Natural killer cell (primary cell): ENCODE results near the gene ATP5F1D. TPM values are rescaled to one million over a fixed set of nuclear protein-coding genes. Genes with fewer than 3 reads are reported as not detected.

Experiments
- ATAC-seq, 3 donors: fragments of 150-1000 bp in 2 of 3; fragments of 200-7000 bp in 1 of 3; cut with Tn5 transposase; 1 replicate in 1 of 3; 2 replicates in 2 of 3; pipeline ENCODE4 v1.10.0; 2021; ENCODE audit warnings: mild to moderate bottlenecking in 2 of 3, moderate library complexity in 2 of 3
- DNase-seq, 2 donors: peaks; one replicate each; pipeline versions ENCODE4 v3.0.0 to v3.0.0-alpha.2; 2013 to 2021; ENCODE audit warnings: mixed read lengths in 1 of 2
- H3K27ac ChIP-seq: one replicate; pipeline ENCODE4 v1.5.1; 2013; ENCODE audit warnings: mild to moderate bottlenecking, low read length
- H3K27me3 ChIP-seq: one replicate; pipeline ENCODE4 v1.6.1; 2013; ENCODE audit warnings: low read length; ENCODE audit not compliant: control insufficient read depth, insufficient read depth
- H3K36me3 ChIP-seq: one replicate; pipeline ENCODE4 v1.6.1; 2013; ENCODE audit warnings: low read length; ENCODE audit not compliant: control insufficient read depth, insufficient read depth
- H3K4me1 ChIP-seq: one replicate; pipeline ENCODE4 v1.6.1; 2013; ENCODE audit warnings: low read length; ENCODE audit not compliant: control insufficient read depth, insufficient read depth
- H3K4me3 ChIP-seq: one replicate; pipeline ENCODE4 v1.5.1; 2013; ENCODE audit warnings: low read length
- H3K9me3 ChIP-seq: one replicate; pipeline ENCODE4 v1.6.1; 2013; ENCODE audit warnings: low read length; ENCODE audit not compliant: control insufficient read depth, insufficient read depth
- H3K27ac Mint-ChIP-seq, 2 donors: one replicate each; pipeline ENCODE4 v1.8.0; 2022; ENCODE audit warnings: mild to moderate bottlenecking in 2 of 2, mixed read lengths in 2 of 2, moderate library complexity in 1 of 2
- H3K27me3 Mint-ChIP-seq, 2 donors: one replicate each; pipeline ENCODE4 v1.8.0; 2022; ENCODE audit warnings: low read depth in 2 of 2, mixed read lengths in 2 of 2
- H3K36me3 Mint-ChIP-seq: one replicate; pipeline ENCODE4 v1.8.0; 2022; ENCODE audit warnings: mixed read lengths
- H3K4me1 Mint-ChIP-seq, 2 donors: one replicate each; pipeline ENCODE4 v1.8.0; 2022; ENCODE audit warnings: mixed read lengths in 2 of 2
- H3K4me3 Mint-ChIP-seq: one replicate; pipeline ENCODE4 v1.8.0; 2022; ENCODE audit warnings: mild to moderate bottlenecking, moderate library complexity, mixed read lengths
- H3K9me3 Mint-ChIP-seq, 2 donors: one replicate each; pipeline ENCODE4 v1.8.0; 2022; ENCODE audit warnings: mixed read lengths in 2 of 2
- CTCF ChIP-seq: fragments of 200-600 bp; IDR thresholded peaks from one replicate; pipeline ENCODE4 v1.8.0; 2022; ENCODE audit warnings: antibody characterized with exemption
- WGBS: methylation state at CpG from one replicate; pipeline ENCODE4 v1.1.7; 2013; ENCODE audit warnings: missing lambda C conversion rate; ENCODE audit not compliant: insufficient coverage; 5-methylcytosine and 5-hydroxymethylcytosine counted together
- intact Hi-C: fragments of 100-400 bp; cut with micrococcal nuclease; formaldehyde crosslinking; loops from one replicate; pipeline ENCODE4 v1.14.2; 2022
- total RNA-seq, 4 donors: library from RNA; stranded (reverse); fragments of 120-200 nt in 1 of 4; gene quantifications; one replicate each; pipeline versions ENCODE4 v1.2.3 to v1.2.4, GENCODE V29; 2013 to 2022

ATP5F1D gene
- total RNA-seq, 3 donors from 2014 or later (not counting 1 experiment from before 2014, with no cell fraction given): 88.6 to 119 (median 104) TPM

DNA sequence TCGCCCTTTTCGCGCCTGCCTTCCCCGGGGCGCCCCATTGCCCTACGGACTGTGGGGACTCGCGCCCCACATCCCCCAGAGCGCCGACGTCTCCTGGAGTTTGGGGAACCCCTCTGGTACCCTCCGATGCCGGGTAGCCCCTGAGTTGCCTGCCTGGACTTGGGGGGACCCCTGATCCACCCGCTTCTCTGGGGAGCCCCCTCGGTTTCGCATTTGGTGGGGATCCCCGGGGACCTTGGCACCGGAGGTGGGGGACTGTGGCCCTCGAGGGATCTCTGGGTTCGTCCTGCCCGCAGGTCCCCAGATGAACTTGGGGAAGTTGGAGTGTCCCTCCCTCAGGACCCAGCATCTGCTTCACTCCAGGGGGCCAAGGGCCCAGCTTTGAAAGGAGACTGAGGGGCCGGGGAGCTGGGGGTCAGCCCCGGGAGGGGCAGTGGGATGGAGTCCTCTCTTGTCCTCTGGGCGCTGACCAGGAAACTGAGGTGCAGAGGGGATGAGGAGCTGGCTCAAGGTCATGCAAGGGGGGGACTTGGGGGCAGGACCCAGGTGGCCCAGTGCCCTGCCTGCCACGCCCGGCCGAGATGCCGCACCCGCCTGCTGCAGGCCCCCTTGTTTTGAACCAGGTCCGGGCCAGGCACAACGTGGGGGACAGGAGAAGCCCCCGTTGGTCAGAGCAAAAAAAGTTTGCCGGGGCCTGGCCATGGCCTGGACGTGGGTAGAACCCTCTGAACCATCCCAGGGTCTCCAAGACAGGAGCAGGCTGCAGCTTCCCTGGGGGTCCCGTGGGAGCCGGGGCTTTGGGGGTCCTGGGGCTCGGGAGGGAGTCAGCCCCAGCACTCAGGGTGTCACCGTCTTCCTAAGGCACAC, 45.2 kb downstream of the ATP5F1D start:
- intact Hi-C loops: no loop called here
- no peak overlapping the region for H3K27ac ChIP-seq
- DNase-seq (no peak), ATAC-seq (no peak)
- peaks cover 0 to 11% of the 10 kb centered on the region in 2 donors for H3K4me1 Mint-ChIP-seq
- peak overlapping the region; percentile 64 for H3K4me3 Mint-ChIP-seq
- H3K9me3 ChIP-seq: no peaks in the 10 kb centered on the region
- peaks cover 12 to 27% of the 10 kb centered on the region in 2 donors for H3K27me3 Mint-ChIP-seq
- no peaks in the 10 kb centered on the region for H3K36me3 Mint-ChIP-seq
- no peak for TF ChIP-seq CTCF
- WGBS: 44% methylated on average over 38 of the region's 38 CpGs
- peaks cover 22% of the 10 kb centered on the region for H3K27me3 ChIP-seq
- no peaks in the 10 kb centered on the region for H3K9me3 Mint-ChIP-seq
- no peak overlapping the region for H3K27ac Mint-ChIP-seq
- H3K4me1 ChIP-seq: peaks cover 10% of the 10 kb centered on the region
- no peaks in the 10 kb centered on the region for H3K36me3 ChIP-seq
- no peak overlapping the region for H3K4me3 ChIP-seq

- WGBS: 22% methylated on average over 55 of the region's 55 CpGs
- ATAC-seq (peak in 1 of 3 donors; percentile 20), DNase-seq (no peak)
- peak overlapping the region; percentile 31 for H3K4me3 Mint-ChIP-seq
- no peak overlapping the region for H3K27ac Mint-ChIP-seq
- no peaks in the 10 kb centered on the region for H3K36me3 Mint-ChIP-seq
- no peak overlapping the region for H3K27ac ChIP-seq
- intact Hi-C loops: no loop called here
- no peak for TF ChIP-seq CTCF
- H3K36me3 ChIP-seq: no peaks in the 10 kb centered on the region
- H3K9me3 Mint-ChIP-seq: no peaks in the 10 kb centered on the region
- H3K9me3 ChIP-seq: no peaks in the 10 kb centered on the region
- H3K27me3 ChIP-seq: peaks cover 22% of the 10 kb centered on the region
- H3K4me1 ChIP-seq: peaks cover 10% of the 10 kb centered on the region
- H3K4me1 Mint-ChIP-seq: peaks cover 0 to 9% of the 10 kb centered on the region in 2 donors
- peaks cover 12 to 32% of the 10 kb centered on the region in 2 donors for H3K27me3 Mint-ChIP-seq
- H3K4me3 ChIP-seq: no peak overlapping the region
These were observed 46.0 kb downstream of the ATP5F1D start for GRCh38 chr19:1287354-1288225.

GRCh38 chr19:1288226-1288612, 46.7 kb downstream of the ATP5F1D start:
- H3K27me3 ChIP-seq: peaks cover 22% of the 10 kb centered on the region
- H3K4me1 ChIP-seq: peaks cover 10% of the 10 kb centered on the region
- Mint-ChIP-seq H3K4me1 (peaks cover 0 to 9% of the 10 kb centered on the region in 2 donors), H3K36me3 (no peaks in the 10 kb centered on the region), H3K27ac (no peak overlapping the region), H3K27me3 (peaks cover 12 to 33% of the 10 kb centered on the region in 2 donors), H3K4me3 (peak overlapping the region; percentile 31), H3K9me3 (no peaks in the 10 kb centered on the region)
- ATAC-seq: no peak
- TF ChIP-seq CTCF: no peak
- DNase-seq: no peak
- no peak overlapping the region for H3K27ac ChIP-seq
- H3K9me3 ChIP-seq: no peaks in the 10 kb centered on the region
- intact Hi-C loops: no loop called here
- H3K36me3 ChIP-seq: no peaks in the 10 kb centered on the region
- WGBS: 87% methylated on average over 18 of the region's 18 CpGs
- no peak overlapping the region for H3K4me3 ChIP-seq
